SK-N-SH treated with all-trans-retinoic acid at 6 μM for 48 hours (cell line): ENCODE data around the gene SRRD.

Source experiments
- ARNTL ChIP-seq: fragments of 450-650 bp; formaldehyde crosslinking; IDR thresholded peaks from 2 replicates; pipeline ENCODE4 v1.5.0; 2020; ENCODE audit warnings: low read depth, mild to moderate bottlenecking, moderate library complexity, borderline replicate concordance
- GLIS3 ChIP-seq: fragments of 250-450 bp; sonication (Bioruptor Pico); IDR thresholded peaks from 2 replicates; pipeline ENCODE4 v1.5.0; 2020; ENCODE audit warnings: mild to moderate bottlenecking, moderate library complexity
- OSR1 ChIP-seq: fragments of 250-450 bp; sonication (Bioruptor Pico); IDR thresholded peaks from 2 replicates; pipeline ENCODE4 v1.8.0; 2022; ENCODE audit warnings: moderate library complexity, mild to moderate bottlenecking, inconsistent platforms
- PPARA ChIP-seq: fragments of 250-450 bp; sonication (Bioruptor Pico); IDR thresholded peaks from 2 replicates; pipeline ENCODE4 v1.5.0; 2020; ENCODE audit warnings: mild to moderate bottlenecking, borderline replicate concordance
- SNAI2 ChIP-seq: fragments of 250-450 bp; sonication (Bioruptor Pico); IDR thresholded peaks from 2 replicates; pipeline ENCODE4 v1.5.0; 2020; ENCODE audit warnings: mild to moderate bottlenecking, moderate library complexity
- ZFP3 ChIP-seq: fragments of 250-450 bp; sonication (Bioruptor Pico); IDR thresholded peaks from 2 replicates; pipeline ENCODE4 v1.5.0; 2020; ENCODE audit warnings: mild to moderate bottlenecking, moderate library complexity
- ZNF8 ChIP-seq: fragments of 450-650 bp; formaldehyde crosslinking; IDR thresholded peaks from 2 replicates; pipeline ENCODE4 v1.5.0; 2020; ENCODE audit warnings: mild to moderate bottlenecking, moderate library complexity
- TF ChIP-seq, protein P1 (sequence below): fragments of 250-450 bp; sonication (Bioruptor Pico); IDR thresholded peaks from 2 replicates; pipeline ENCODE4 v1.5.1; 2021; ENCODE audit warnings: mild to moderate bottlenecking, moderate library complexity
- TF ChIP-seq, protein P2 (sequence below): fragments of 250-450 bp; sonication (Bioruptor Pico); IDR thresholded peaks from 2 replicates; pipeline ENCODE4 v1.8.0; 2020; ENCODE audit warnings: mild to moderate bottlenecking, moderate library complexity, borderline replicate concordance
- TF ChIP-seq, protein P3 (sequence below): fragments of 250-450 bp; sonication (Bioruptor Pico); IDR thresholded peaks from 2 replicates; pipeline ENCODE4 v1.5.1; 2020; ENCODE audit warnings: low read depth, mild to moderate bottlenecking, moderate library complexity

DNA sequence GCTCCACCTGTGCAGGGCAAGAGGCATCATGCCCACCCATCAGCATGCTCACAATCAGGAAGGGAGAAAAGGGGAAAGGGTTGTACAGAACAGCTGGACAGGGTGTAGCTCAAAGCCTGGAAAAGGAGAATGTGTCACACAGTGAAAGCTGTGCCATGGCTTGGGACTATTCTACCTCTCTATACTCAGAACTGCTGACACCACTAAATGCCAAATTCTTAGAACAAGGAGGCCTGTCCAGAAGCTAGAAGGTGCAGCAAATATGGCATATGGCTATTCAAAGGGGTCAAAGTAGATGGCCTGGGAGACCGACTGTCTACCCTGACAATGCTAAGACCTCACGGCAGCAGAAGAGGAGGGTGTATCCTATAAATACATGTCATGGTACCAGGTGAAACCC lies 12.9 kb upstream of the SRRD start:
- no peak for TF ChIP-seq ZNF8 (CRISPR knock-in tag)
- TF ChIP-seq, protein P1, sequence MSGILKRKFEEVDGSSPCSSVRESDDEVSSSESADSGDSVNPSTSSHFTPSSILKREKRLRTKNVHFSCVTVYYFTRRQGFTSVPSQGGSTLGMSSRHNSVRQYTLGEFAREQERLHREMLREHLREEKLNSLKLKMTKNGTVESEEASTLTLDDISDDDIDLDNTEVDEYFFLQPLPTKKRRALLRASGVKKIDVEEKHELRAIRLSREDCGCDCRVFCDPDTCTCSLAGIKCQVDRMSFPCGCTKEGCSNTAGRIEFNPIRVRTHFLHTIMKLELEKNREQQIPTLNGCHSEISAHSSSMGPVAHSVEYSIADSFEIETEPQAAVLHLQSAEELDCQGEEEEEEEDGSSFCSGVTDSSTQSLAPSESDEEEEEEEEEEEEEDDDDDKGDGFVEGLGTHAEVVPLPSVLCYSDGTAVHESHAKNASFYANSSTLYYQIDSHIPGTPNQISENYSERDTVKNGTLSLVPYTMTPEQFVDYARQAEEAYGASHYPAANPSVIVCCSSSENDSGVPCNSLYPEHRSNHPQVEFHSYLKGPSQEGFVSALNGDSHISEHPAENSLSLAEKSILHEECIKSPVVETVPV (CRISPR knock-in tag): no peak
- TF ChIP-seq ZFP3: no peak
- TF ChIP-seq GLIS3 (CRISPR knock-in tag): no peak
- TF ChIP-seq, protein P2, sequence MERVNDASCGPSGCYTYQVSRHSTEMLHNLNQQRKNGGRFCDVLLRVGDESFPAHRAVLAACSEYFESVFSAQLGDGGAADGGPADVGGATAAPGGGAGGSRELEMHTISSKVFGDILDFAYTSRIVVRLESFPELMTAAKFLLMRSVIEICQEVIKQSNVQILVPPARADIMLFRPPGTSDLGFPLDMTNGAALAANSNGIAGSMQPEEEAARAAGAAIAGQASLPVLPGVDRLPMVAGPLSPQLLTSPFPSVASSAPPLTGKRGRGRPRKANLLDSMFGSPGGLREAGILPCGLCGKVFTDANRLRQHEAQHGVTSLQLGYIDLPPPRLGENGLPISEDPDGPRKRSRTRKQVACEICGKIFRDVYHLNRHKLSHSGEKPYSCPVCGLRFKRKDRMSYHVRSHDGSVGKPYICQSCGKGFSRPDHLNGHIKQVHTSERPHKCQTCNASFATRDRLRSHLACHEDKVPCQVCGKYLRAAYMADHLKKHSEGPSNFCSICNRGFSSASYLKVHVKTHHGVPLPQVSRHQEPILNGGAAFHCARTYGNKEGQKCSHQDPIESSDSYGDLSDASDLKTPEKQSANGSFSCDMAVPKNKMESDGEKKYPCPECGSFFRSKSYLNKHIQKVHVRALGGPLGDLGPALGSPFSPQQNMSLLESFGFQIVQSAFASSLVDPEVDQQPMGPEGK (CRISPR knock-in tag): no peak
- no peak for TF ChIP-seq ARNTL (CRISPR knock-in tag)
- no peak for TF ChIP-seq SNAI2
- no peak for TF ChIP-seq OSR1
- TF ChIP-seq PPARA (CRISPR knock-in tag): no peak
- TF ChIP-seq, protein P3, sequence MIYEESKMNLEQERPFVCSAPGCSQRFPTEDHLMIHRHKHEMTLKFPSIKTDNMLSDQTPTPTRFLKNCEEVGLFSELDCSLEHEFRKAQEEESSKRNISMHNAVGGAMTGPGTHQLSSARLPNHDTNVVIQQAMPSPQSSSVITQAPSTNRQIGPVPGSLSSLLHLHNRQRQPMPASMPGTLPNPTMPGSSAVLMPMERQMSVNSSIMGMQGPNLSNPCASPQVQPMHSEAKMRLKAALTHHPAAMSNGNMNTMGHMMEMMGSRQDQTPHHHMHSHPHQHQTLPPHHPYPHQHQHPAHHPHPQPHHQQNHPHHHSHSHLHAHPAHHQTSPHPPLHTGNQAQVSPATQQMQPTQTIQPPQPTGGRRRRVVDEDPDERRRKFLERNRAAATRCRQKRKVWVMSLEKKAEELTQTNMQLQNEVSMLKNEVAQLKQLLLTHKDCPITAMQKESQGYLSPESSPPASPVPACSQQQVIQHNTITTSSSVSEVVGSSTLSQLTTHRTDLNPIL: no peak
